ENCODE results near the gene ADGRE2. TPM values are rescaled to one million over a fixed set of nuclear protein-coding genes. Genes with fewer than 3 reads are reported as not detected.
"Not testable (repeated sequence)": the region's sequence is repeated elsewhere in the genome, so short reads cannot be mapped to it uniquely, and the experiment has no call there.

Gene ADGRE2
- total RNA-seq (2014; rRNA removed; shearing (Covaris generic)), result not detected in 2 replicates

DNA sequence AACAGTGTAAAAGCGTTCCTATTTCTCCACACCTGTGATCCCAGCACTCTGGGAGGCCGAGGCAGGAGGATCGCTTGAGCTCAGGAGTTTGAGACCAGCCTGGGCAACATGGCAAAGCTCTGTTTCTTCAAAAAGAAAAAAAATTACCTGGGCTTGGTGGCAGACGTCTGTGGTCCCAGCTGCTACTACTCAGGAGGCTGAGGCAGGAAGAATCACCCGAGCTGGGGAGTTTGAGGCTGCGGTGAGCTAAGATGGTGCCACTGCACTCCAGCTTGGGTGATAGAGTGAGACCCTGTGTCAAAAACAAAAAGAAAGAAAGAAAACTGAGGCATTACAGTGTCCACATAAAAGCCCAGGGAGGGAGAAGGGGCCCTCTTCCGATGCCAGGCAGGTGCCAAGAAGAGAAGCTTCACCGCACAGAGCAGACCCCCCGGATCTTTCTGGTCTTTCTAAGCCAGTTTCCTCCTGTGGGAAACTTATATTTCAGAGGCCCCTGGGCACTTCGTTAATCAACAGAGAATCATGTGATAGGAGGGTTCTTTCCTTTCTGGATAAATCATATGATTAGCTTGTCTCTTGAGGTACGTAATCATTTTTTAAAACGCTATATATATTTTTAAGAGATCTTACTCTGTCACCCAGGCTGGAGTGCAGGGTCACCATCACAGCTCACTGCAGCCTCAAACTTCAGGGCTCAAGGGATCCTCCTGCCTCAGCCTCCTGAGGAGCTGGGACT, at the start of gene ADGRE2:
Gene ADGRE2, minus strand, starts transcription at position 451 of the 736 bp plus-strand sequence. CDS start 1,804 bp downstream, outside the sequence.
- not testable (repeated sequence) for H3K4me3 ChIP-seq; H3K27ac ChIP-seq; H3K36me3 ChIP-seq; H3K4me1 ChIP-seq (replicated peaks); H3K27me3 ChIP-seq (replicated peaks); H3K9me3 ChIP-seq (replicated peaks)
- peak in 1 of 2 experiments; percentile 8 for DNase-seq (ENCODE audit: low read depth in 1 of 2, low spot score in 2 of 2)

DNA sequence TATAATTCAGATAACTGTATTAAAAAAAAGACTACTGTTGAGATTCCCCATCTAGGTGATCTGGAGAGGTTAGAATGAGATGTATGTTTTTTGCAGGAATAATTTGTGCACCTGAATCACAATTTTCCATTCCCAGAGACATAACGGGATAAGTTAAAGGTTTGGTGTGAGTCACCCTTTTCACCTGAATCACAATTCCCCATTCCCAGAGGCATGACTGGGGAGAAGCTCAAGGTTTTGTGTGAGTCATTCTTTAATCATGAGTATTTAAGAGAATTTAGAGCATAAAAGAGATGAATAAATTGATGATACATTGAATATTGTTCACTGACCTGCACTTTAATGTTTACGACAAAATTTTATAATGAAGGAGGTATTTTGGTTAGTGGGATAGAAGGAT, 47.6 kb upstream of the ADGRE2 start:
- no peak overlapping the region for H3K27ac ChIP-seq
- no peaks in the 10 kb centered on the region for H3K4me1 ChIP-seq (replicated peaks)
- H3K36me3 ChIP-seq, result no peaks in the 10 kb centered on the region
- H3K27me3 ChIP-seq (replicated peaks), result peaks cover 9% of the 10 kb centered on the region; the same call in 1 of the 2 replicates
- DNase-seq (ENCODE audit: low read depth in 1 of 2, low spot score in 2 of 2), result no peak
- no peaks in the 10 kb centered on the region for H3K9me3 ChIP-seq (replicated peaks)
- H3K4me3 ChIP-seq, result no peak overlapping the region

DNA sequence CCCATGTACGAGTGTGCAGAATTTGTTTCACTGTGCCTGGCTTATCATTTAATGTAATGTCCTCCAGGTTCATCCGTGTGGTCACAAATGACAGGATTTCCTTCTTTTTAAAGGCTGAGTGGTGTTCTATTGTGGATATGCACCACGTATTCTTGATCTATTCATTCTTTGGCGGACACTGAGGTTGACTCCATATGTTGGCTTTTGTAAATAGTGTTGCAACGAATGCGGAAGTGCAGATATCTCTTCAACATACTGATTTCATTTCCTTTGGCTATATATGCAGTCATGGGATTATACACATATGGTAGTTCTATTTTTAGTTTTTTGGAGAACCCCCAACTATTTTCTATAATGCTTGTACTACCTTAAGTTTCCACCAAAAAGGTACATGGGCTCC, 43.6 kb upstream of the ADGRE2 start:
- H3K36me3 ChIP-seq, result no peaks in the 10 kb centered on the region
- H3K4me1 ChIP-seq (replicated peaks), result no peaks in the 10 kb centered on the region
- peaks cover 12% of the 10 kb centered on the region; the same call in 1 of the 2 replicates for H3K27me3 ChIP-seq (replicated peaks)
- DNase-seq (ENCODE audit: low read depth in 1 of 2, low spot score in 2 of 2), result no peak
- H3K27ac ChIP-seq, result no peak overlapping the region
- no peak overlapping the region for H3K4me3 ChIP-seq
- H3K9me3 ChIP-seq (replicated peaks), result no peaks in the 10 kb centered on the region

- Histone ChIP-seq H3K4me1 (replicated peaks) (no peaks in the 10 kb centered on the region), H3K27me3 (replicated peaks) (0 out of 2 replicates have a peak, but pooled peaks cover 6% of the 10 kb centered on the region), H3K27ac (no peak overlapping the region), H3K36me3 (no peaks in the 10 kb centered on the region), H3K4me3 (no peak overlapping the region), H3K9me3 (replicated peaks) (no peaks in the 10 kb centered on the region)
- no peak for DNase-seq (ENCODE audit: low read depth in 1 of 2, low spot score in 2 of 2)
Measured at GRCh38 chr19:14818588-14818987, 40.2 kb upstream of the ADGRE2 start.

GRCh38 chr19:14817052-14817451, 38.7 kb upstream of the ADGRE2 start:
- no peaks in the 10 kb centered on the region for H3K4me1 ChIP-seq (replicated peaks)
- no peak overlapping the region for H3K27ac ChIP-seq
- H3K36me3 ChIP-seq, result no peaks in the 10 kb centered on the region
- no peaks in the 10 kb centered on the region for H3K9me3 ChIP-seq (replicated peaks)
- DNase-seq (ENCODE audit: low read depth in 1 of 2, low spot score in 2 of 2), result no peak
- no peak overlapping the region for H3K4me3 ChIP-seq
- H3K27me3 ChIP-seq (replicated peaks), result 0 out of 2 replicates have a peak, but pooled peaks cover 6% of the 10 kb centered on the region

GRCh38 chr19:14814982-14815652, 36.8 kb upstream of the ADGRE2 start:
- Histone ChIP-seq H3K36me3 (no peaks in the 10 kb centered on the region), H3K27ac (no peak overlapping the region), H3K4me1 (replicated peaks) (no peaks in the 10 kb centered on the region), H3K9me3 (replicated peaks) (no peaks in the 10 kb centered on the region), H3K27me3 (replicated peaks) (peaks cover 14% of the 10 kb centered on the region), H3K4me3 (no peak overlapping the region)
- no peak for DNase-seq (ENCODE audit: low read depth in 1 of 2, low spot score in 2 of 2)

DNA sequence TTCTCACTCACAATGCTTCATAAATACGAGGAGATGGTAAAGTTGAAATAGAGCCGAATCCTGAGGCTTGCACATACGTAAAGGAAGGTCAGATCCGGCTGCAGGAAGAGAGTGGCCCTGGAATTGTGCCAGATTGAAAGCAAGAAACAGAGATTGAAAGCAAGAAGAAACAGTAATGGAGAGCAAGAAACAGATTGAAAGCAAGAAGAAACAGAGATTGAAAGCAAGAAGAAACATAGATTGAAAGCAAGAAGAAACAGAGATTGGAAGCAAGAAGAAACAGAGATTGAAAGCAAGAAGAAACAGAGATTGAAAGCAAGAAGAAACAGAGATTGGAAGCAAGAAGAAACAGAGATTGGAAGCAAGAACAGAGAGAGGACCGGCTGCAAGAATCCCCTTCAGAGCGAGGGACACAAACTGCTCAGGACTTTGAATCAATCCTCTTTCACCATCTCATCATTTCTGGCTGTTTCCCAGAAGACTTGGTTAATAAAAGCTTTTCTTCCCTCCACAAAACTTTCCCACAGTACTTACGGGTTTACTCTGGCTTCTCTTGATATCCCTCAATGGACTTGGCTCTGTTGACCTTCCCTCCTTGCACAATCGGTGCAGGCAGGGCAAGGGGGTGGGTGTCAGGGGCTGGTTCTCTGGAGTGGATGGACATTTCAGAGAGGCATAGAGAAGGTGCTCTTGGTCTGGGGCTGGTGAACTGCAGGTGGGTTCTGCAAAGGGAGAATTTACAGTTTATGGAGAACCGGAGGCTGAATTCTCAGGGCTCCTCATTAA, 31.1 kb upstream of the ADGRE2 start:
- Histone ChIP-seq H3K4me3 (no peak overlapping the region), H3K27ac (no peak overlapping the region), H3K9me3 (replicated peaks) (no peaks in the 10 kb centered on the region), H3K4me1 (replicated peaks) (no peaks in the 10 kb centered on the region), H3K27me3 (replicated peaks) (peaks cover 8% of the 10 kb centered on the region), H3K36me3 (no peaks in the 10 kb centered on the region)
- DNase-seq (ENCODE audit: low read depth in 1 of 2, low spot score in 2 of 2), result no peak

DNA sequence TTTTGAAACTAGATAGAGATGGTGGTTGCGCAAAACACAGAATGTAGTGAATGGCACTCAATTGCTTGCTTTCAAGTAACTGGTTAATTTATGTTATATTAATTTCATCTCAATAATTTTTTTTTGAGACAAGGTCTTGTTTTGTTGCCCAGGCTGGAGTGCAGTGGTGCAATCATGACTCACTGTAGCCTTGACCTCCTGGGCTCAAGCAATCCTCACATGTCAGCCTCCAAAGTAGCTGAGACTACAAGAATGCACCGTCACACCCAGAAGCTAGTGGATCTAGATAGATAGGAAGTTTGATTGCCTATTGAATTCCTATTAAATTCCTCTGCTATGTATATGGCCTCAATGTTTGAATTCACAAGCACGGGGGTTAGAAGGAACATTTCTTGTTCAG, 26.4 kb upstream of the ADGRE2 start:
- H3K27ac ChIP-seq, result no peak overlapping the region
- no peaks in the 10 kb centered on the region for H3K36me3 ChIP-seq
- H3K4me1 ChIP-seq (replicated peaks), result no peaks in the 10 kb centered on the region
- H3K4me3 ChIP-seq, result no peak overlapping the region
- H3K27me3 ChIP-seq (replicated peaks), result no peaks in the 10 kb centered on the region; the same call in 1 of the 2 replicates
- no peak for DNase-seq (ENCODE audit: low read depth in 1 of 2, low spot score in 2 of 2)
- no peaks in the 10 kb centered on the region for H3K9me3 ChIP-seq (replicated peaks)

DNA sequence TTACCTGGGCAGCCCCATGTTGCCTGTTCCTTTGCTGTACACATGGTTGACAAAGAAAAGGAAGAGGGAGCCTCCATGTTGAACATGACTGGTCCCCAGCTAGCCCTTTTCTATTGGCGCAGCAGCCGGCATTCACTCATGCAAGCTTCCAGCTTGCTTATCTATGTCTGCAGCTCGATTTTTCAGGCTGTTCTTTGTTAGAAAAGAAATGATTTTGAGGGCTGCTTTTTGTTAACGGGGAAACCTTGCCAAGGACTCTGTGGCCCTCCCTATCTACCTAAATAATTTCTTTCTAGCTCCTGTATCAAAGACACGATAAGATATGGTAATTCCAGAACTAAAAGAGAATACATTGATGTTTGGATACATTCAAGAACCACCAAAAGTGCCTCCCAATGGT, 20.4 kb upstream of the ADGRE2 start:
- no peak for DNase-seq (ENCODE audit: low read depth in 1 of 2, low spot score in 2 of 2)
- Histone ChIP-seq H3K27ac (no peak overlapping the region), H3K27me3 (replicated peaks) (no peaks in the 10 kb centered on the region; the same call in 1 of the 2 replicates), H3K4me1 (replicated peaks) (no peaks in the 10 kb centered on the region), H3K36me3 (no peaks in the 10 kb centered on the region), H3K4me3 (no peak overlapping the region), H3K9me3 (replicated peaks) (no peaks in the 10 kb centered on the region)

- H3K4me1 ChIP-seq (replicated peaks), result no peaks in the 10 kb centered on the region
- H3K4me3 ChIP-seq, result no peak overlapping the region
- no peaks in the 10 kb centered on the region; the same call in 1 of the 2 replicates for H3K27me3 ChIP-seq (replicated peaks)
- no peak for DNase-seq (ENCODE audit: low read depth in 1 of 2, low spot score in 2 of 2)
- H3K36me3 ChIP-seq, result no peaks in the 10 kb centered on the region
- H3K27ac ChIP-seq, result no peak overlapping the region
- H3K9me3 ChIP-seq (replicated peaks), result no peaks in the 10 kb centered on the region
Measured at GRCh38 chr19:14796021-14796420, 17.7 kb upstream of the ADGRE2 start.

GRCh38 chr19:14795078-14795721, 16.8 kb upstream of the ADGRE2 start:
- Histone ChIP-seq H3K27me3 (replicated peaks) (peaks cover 2% of the 10 kb centered on the region; the same call in 1 of the 2 replicates), H3K9me3 (replicated peaks) (no peaks in the 10 kb centered on the region), H3K4me1 (replicated peaks) (no peaks in the 10 kb centered on the region), H3K4me3 (no peak overlapping the region), H3K27ac (no peak overlapping the region), H3K36me3 (no peaks in the 10 kb centered on the region)
- DNase-seq (ENCODE audit: low read depth in 1 of 2, low spot score in 2 of 2), result no peak

- H3K4me3 ChIP-seq; H3K4me1 ChIP-seq (replicated peaks); H3K9me3 ChIP-seq (replicated peaks); H3K27me3 ChIP-seq (replicated peaks); DNase-seq (ENCODE audit: low read depth in 1 of 2, low spot score in 2 of 2); H3K27ac ChIP-seq; H3K36me3 ChIP-seq: not testable (repeated sequence)
Measured at GRCh38 chr19:14792250-14792649, 13.9 kb upstream of the ADGRE2 start.

DNA sequence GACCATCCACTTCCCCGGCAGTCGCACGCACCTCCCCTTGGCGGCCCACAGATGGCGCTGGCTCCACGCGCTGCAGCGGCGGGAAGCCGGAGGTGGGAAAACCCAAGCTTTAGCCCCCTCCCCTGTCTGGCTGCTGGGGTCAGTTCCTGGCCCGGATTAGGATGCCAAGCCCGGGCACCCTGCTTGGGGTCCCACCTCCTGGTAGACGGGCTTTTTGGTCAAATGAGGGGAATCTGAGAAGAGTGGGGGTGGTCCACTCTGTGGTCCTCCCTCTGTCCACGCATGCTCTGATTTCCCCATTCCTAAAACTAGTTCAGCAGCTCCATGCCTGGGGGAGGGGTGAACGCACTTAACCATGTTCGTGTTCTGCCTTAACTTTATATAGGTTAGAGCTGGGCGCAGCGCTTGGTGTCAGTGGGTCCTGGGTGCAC, 8.1 kb upstream of the ADGRE2 start:
- Histone ChIP-seq H3K9me3 (replicated peaks) (no peaks in the 10 kb centered on the region), H3K4me1 (replicated peaks) (no peaks in the 10 kb centered on the region), H3K4me3 (no peak overlapping the region), H3K27ac (no peak overlapping the region), H3K27me3 (replicated peaks) (0 out of 2 replicates have a peak, but pooled peaks cover 4% of the 10 kb centered on the region), H3K36me3 (no peaks in the 10 kb centered on the region)
- no peak for DNase-seq (ENCODE audit: low read depth in 1 of 2, low spot score in 2 of 2)

Data from SJSA1 (cell line).